ENCODE measurements around the gene MACROD2. TPM values are rescaled to one million over a fixed set of nuclear protein-coding genes. Genes with fewer than 3 reads are reported as not detected.
"Not testable (repeated sequence)": the region's sequence is repeated elsewhere in the genome, so short reads cannot be mapped to it uniquely, and the experiment has no call there.

The MACROD2 gene
- total RNA-seq, 2 donors from 2014 or later: not detected

- H3K9me3 Mint-ChIP-seq: peaks cover 2 to 9% of the 10 kb centered on the region in 2 donors
- no peak for ATAC-seq (replicated peaks in 1 of 2)
Measured at GRCh38 chr20:15938847-15939246, 1943.5 kb downstream of the MACROD2 start.

DNA sequence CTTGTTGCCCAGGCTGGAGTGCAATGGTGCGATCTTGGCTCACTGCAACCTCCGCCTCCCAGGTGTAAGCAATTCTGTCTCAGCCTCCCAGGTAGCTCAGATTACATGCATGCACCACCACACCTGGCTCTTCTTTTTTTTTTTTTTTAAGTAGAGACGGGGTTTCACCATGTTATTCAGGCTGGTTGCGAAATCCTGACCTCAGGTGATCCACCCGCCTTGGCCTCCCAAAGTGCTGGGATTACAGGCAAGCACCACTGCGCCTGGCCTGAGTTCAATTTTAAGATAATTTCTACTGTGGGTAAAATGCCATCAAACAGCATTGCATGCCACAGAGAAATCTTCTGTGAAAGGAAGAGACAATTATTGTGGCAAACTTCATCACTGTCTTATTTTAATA lies 1944.8 kb downstream of the MACROD2 start:
- H3K4me1 Mint-ChIP-seq (ENCODE audit: low read depth): no peaks in the 10 kb centered on the region
- H3K27ac Mint-ChIP-seq: no peak overlapping the region
- H3K36me3 Mint-ChIP-seq (ENCODE audit: insufficient read depth in 2 of 2): peaks cover 0 to 2% of the 10 kb centered on the region in 2 donors
- ATAC-seq (replicated peaks in 1 of 2) (no peak), DNase-seq (no peak)
- peaks cover 2 to 5% of the 10 kb centered on the region in 2 donors for H3K9me3 Mint-ChIP-seq
- H3K4me3 Mint-ChIP-seq: no peak overlapping the region
- H3K27me3 Mint-ChIP-seq (ENCODE audit: low read depth): no peaks in the 10 kb centered on the region

More at GRCh38 chr20:15938847-15939246, 1943.5 kb downstream of the MACROD2 start:
- no peak overlapping the region for H3K4me3 Mint-ChIP-seq
- peaks cover 0 to 2% of the 10 kb centered on the region in 2 donors for H3K36me3 Mint-ChIP-seq (ENCODE audit: insufficient read depth in 2 of 2)
- H3K27ac Mint-ChIP-seq: no peak overlapping the region
- no peaks in the 10 kb centered on the region for H3K27me3 Mint-ChIP-seq (ENCODE audit: low read depth)
- no peak for DNase-seq
- no peaks in the 10 kb centered on the region for H3K4me1 Mint-ChIP-seq (ENCODE audit: low read depth)

- Mint-ChIP-seq H3K9me3 (peaks cover 2 to 3% of the 10 kb centered on the region in 2 donors), H3K27ac (no peak overlapping the region), H3K4me3 (no peak overlapping the region), H3K36me3 (ENCODE audit: insufficient read depth in 2 of 2) (peaks cover 0 to 2% of the 10 kb centered on the region in 2 donors), H3K27me3 (ENCODE audit: low read depth) (no peaks in the 10 kb centered on the region), H3K4me1 (ENCODE audit: low read depth) (no peaks in the 10 kb centered on the region)
- DNase-seq (no peak), ATAC-seq (replicated peaks in 1 of 2) (no peak)
Measured at GRCh38 chr20:15942130-15942529, 1946.8 kb downstream of the MACROD2 start.

GRCh38 chr20:15945289-15945688 lies 1950.0 kb downstream of the MACROD2 start:
- H3K4me3 Mint-ChIP-seq: no peak overlapping the region
- peaks cover 0 to 2% of the 10 kb centered on the region in 2 donors for H3K9me3 Mint-ChIP-seq
- DNase-seq (no peak), ATAC-seq (replicated peaks in 1 of 2) (no peak)
- no peaks in the 10 kb centered on the region for H3K4me1 Mint-ChIP-seq (ENCODE audit: low read depth)
- H3K36me3 Mint-ChIP-seq (ENCODE audit: insufficient read depth in 2 of 2): no peaks in the 10 kb centered on the region
- no peak overlapping the region for H3K27ac Mint-ChIP-seq
- no peaks in the 10 kb centered on the region for H3K27me3 Mint-ChIP-seq (ENCODE audit: low read depth)

DNA sequence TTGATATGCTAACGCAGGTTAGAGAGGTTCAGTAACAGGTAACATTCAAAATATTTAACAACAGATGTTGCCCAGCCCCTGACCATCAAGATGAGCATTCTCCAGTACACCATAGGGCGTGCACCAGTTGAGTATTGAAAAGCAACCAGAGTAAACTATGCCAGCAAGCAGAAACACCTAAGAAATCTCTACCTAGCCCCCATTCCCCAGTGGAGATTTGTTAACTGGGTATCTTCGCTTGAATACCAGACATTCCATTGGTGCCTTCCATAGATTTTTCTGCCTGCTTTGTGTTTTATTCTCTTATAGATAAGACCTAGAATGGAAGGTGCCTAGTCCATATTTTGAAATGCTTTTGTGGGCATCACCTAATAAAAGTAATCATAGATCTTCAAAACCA lies 1954.1 kb downstream of the MACROD2 start:
- Mint-ChIP-seq H3K36me3 (ENCODE audit: insufficient read depth in 2 of 2) (no peaks in the 10 kb centered on the region), H3K9me3 (peaks cover 2 to 6% of the 10 kb centered on the region in 2 donors)
- no peak for ATAC-seq (replicated peaks in 1 of 2)

DNA sequence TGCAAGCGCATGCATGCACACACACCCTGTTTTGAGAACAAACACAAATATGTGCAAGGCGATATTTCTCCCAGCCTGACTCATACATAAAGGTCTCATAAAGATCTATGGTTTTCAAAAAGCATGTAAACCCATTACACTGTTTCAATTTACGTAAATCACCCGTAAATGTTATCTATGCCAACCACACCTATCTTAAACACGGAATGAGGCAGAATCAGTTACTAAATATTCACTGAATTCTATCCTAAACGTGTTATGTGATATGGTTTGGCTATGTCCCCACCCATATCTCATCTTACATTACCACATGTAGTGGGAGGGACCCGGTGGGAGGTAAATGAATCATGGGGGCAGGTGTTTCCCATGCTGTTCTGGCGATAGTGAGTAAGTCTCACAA lies 1956.3 kb downstream of the MACROD2 start:
- H3K27ac Mint-ChIP-seq: no peak overlapping the region
- H3K36me3 Mint-ChIP-seq (ENCODE audit: insufficient read depth in 2 of 2): no peaks in the 10 kb centered on the region
- H3K9me3 Mint-ChIP-seq: peaks cover 2 to 6% of the 10 kb centered on the region in 2 donors
- DNase-seq: no peak
- ATAC-seq (replicated peaks in 1 of 2): no peak
- no peaks in the 10 kb centered on the region for H3K27me3 Mint-ChIP-seq (ENCODE audit: low read depth)
- no peak overlapping the region for H3K4me3 Mint-ChIP-seq
- H3K4me1 Mint-ChIP-seq (ENCODE audit: low read depth): no peaks in the 10 kb centered on the region

More for the DNA sequence above, 1954.1 kb downstream of the MACROD2 start:
- DNase-seq: no peak
- Mint-ChIP-seq H3K4me3 (no peak overlapping the region), H3K27me3 (ENCODE audit: low read depth) (no peaks in the 10 kb centered on the region), H3K4me1 (ENCODE audit: low read depth) (no peaks in the 10 kb centered on the region), H3K27ac (no peak overlapping the region)

GRCh38 chr20:15958142-15958541 lies 1962.8 kb downstream of the MACROD2 start:
- Mint-ChIP-seq H3K27me3 (ENCODE audit: low read depth) (no peaks in the 10 kb centered on the region), H3K4me3 (no peak overlapping the region), H3K9me3 (peaks cover 0 to 3% of the 10 kb centered on the region in 2 donors), H3K4me1 (ENCODE audit: low read depth) (no peaks in the 10 kb centered on the region), H3K27ac (no peak overlapping the region), H3K36me3 (ENCODE audit: insufficient read depth in 2 of 2) (no peaks in the 10 kb centered on the region)
- DNase-seq: no peak
- no peak for ATAC-seq (replicated peaks in 1 of 2)

GRCh38 chr20:15965165-15965564 lies 1969.8 kb downstream of the MACROD2 start:
- DNase-seq: no peak
- no peaks in the 10 kb centered on the region for H3K27me3 Mint-ChIP-seq (ENCODE audit: low read depth)
- no peak overlapping the region for H3K4me3 Mint-ChIP-seq
- H3K27ac Mint-ChIP-seq: no peak overlapping the region
- H3K4me1 Mint-ChIP-seq (ENCODE audit: low read depth): no peaks in the 10 kb centered on the region
- ATAC-seq (replicated peaks in 1 of 2): no peak
- H3K9me3 Mint-ChIP-seq: no peaks in the 10 kb centered on the region
- H3K36me3 Mint-ChIP-seq (ENCODE audit: insufficient read depth in 2 of 2): no peaks in the 10 kb centered on the region

GRCh38 chr20:15967334-15967733 lies 1972.0 kb downstream of the MACROD2 start:
- Mint-ChIP-seq H3K27ac (no peak overlapping the region), H3K9me3 (peaks cover 6 to 7% of the 10 kb centered on the region in 2 donors), H3K27me3 (ENCODE audit: low read depth) (no peaks in the 10 kb centered on the region), H3K4me1 (ENCODE audit: low read depth) (no peaks in the 10 kb centered on the region), H3K4me3 (no peak overlapping the region), H3K36me3 (ENCODE audit: insufficient read depth in 2 of 2) (no peaks in the 10 kb centered on the region)
- ATAC-seq (replicated peaks in 1 of 2) (no peak), DNase-seq (no peak)

GRCh38 chr20:15976047-15976736 lies 1980.9 kb downstream of the MACROD2 start:
- no peak for ATAC-seq (replicated peaks in 1 of 2)
- Mint-ChIP-seq H3K9me3 (peaks cover 10 to 12% of the 10 kb centered on the region in 2 donors), H3K27ac (no peak overlapping the region)

DNA sequence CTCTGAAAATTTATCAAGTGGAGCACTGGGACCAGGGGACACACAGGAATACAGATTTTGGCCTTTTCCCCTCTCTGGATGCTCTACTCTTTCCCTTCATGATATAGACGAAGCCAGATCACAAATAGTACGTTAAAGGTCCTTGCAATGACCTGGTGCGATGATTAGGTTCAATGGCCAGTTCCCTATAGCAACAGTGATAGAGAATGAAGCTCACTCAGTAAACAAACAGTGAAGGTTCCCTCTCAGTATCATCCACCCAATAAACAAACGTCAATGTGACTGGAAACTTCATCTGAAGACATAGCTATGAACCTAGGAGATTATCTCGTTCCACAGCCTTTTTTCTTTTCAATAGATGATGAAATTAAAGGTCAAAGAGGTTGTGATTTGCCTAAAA lies 1981.7 kb downstream of the MACROD2 start:
- peaks cover 6 to 9% of the 10 kb centered on the region in 2 donors for H3K9me3 Mint-ChIP-seq
- H3K36me3 Mint-ChIP-seq (ENCODE audit: insufficient read depth in 2 of 2): no peaks in the 10 kb centered on the region

More at GRCh38 chr20:15976047-15976736, 1980.9 kb downstream of the MACROD2 start:
- H3K4me1 Mint-ChIP-seq (ENCODE audit: low read depth): no peaks in the 10 kb centered on the region
- no peaks in the 10 kb centered on the region for H3K36me3 Mint-ChIP-seq (ENCODE audit: insufficient read depth in 2 of 2)
- no peak overlapping the region for H3K4me3 Mint-ChIP-seq
- no peaks in the 10 kb centered on the region for H3K27me3 Mint-ChIP-seq (ENCODE audit: low read depth)
- no peak for DNase-seq

GRCh38 chr20:15977758-15978157 lies 1982.4 kb downstream of the MACROD2 start:
- no peak overlapping the region for H3K4me3 Mint-ChIP-seq
- no peak overlapping the region for H3K27ac Mint-ChIP-seq
- no peaks in the 10 kb centered on the region for H3K36me3 Mint-ChIP-seq (ENCODE audit: insufficient read depth in 2 of 2)
- H3K27me3 Mint-ChIP-seq (ENCODE audit: low read depth): no peaks in the 10 kb centered on the region
- peaks cover 3 to 7% of the 10 kb centered on the region in 2 donors for H3K9me3 Mint-ChIP-seq
- DNase-seq: no peak
- no peak for ATAC-seq (replicated peaks in 1 of 2)
- no peaks in the 10 kb centered on the region for H3K4me1 Mint-ChIP-seq (ENCODE audit: low read depth)

More for the DNA sequence above, 1981.7 kb downstream of the MACROD2 start:
- H3K4me3 Mint-ChIP-seq: no peak overlapping the region
- DNase-seq (no peak), ATAC-seq (replicated peaks in 1 of 2) (no peak)
- H3K27me3 Mint-ChIP-seq (ENCODE audit: low read depth): no peaks in the 10 kb centered on the region
- H3K4me1 Mint-ChIP-seq (ENCODE audit: low read depth): no peaks in the 10 kb centered on the region
- no peak overlapping the region for H3K27ac Mint-ChIP-seq

DNA sequence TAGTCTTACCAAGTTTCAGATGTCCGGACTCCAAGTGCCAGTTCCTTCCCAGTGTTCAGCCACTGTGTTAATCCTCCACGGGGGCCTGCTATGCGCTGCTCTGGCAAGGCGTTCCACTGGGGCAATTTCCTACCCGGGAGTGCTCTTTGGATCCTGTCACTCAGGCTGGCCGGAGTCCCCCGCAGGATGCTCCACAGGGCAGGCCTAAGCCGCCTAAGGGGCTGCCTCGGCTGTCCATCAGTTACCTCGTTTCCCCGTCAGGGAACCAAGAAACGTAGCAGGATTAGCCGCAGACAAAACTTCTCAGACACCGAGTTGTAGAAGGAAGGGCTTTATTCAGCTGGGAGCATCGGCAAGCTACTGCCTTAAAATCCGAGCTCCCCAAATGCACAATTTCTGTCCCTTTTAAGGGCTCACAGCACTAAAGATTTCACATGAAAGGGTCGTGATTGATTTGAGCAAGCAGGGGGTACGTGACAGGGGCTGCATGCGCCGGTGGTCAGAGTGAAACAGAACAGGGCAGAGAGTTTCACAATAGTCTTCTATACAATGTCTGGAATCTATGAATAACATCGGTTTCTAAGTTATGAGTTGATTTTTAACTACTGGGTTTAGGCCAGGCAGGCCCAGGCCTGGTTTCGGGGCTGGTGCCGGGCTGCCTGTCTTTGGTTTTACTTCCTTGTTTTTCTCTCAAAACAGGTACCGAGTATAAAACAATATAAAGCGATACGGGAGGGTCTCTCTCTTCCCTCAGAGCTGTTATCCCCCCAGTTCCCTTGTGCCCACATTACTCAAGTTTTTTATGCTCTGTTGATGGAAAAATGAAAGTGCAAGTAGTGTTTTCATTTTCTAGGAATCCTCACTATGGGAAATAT lies 1990.4 kb downstream of the MACROD2 start:
- ATAC-seq (replicated peaks in 1 of 2); H3K4me1 Mint-ChIP-seq (ENCODE audit: low read depth); H3K27ac Mint-ChIP-seq; H3K36me3 Mint-ChIP-seq (ENCODE audit: insufficient read depth in 2 of 2); H3K4me3 Mint-ChIP-seq; DNase-seq; H3K9me3 Mint-ChIP-seq; H3K27me3 Mint-ChIP-seq (ENCODE audit: low read depth): not testable (repeated sequence)

Data from activated T-cell treated with anti-CD3 and anti-CD28 coated beads, Interleukin-2, amount 50 U/mL, for 72 hours (primary cell).